Neuronal stem cell (in vitro differentiated cells): Measurements from ENCODE around the gene HIRIP3.

Experiments
- DNase-seq: peaks from one replicate; pipeline ENCODE4 v3.0.0-alpha.2; 2013; ENCODE audit warnings: low spot score
- H2AFZ ChIP-seq: one replicate; pipeline ENCODE4 v1.6.1; 2013; ENCODE audit warnings: mild to moderate bottlenecking, low read length, inconsistent platforms
- H2AK5ac ChIP-seq: 2 replicates; pipeline ENCODE4 v1.6.1; 2013; ENCODE audit warnings: low read depth, mild to moderate bottlenecking, inconsistent platforms, low read length, moderate library complexity, mixed read lengths
- H2BK120ac ChIP-seq: 2 replicates; pipeline ENCODE4 v1.6.1; 2013; ENCODE audit warnings: low read depth, mild to moderate bottlenecking, inconsistent platforms, low read length, moderate library complexity, mixed read lengths
- H2BK12ac ChIP-seq: one replicate; pipeline ENCODE4 v1.6.1; 2013; ENCODE audit warnings: low read length, inconsistent platforms
- H2BK15ac ChIP-seq: 2 replicates; pipeline ENCODE4 v1.6.1; 2013; ENCODE audit warnings: mild to moderate bottlenecking, low read length, inconsistent platforms, mixed read lengths
- H2BK5ac ChIP-seq: one replicate; pipeline ENCODE4 v1.6.1; 2013; ENCODE audit warnings: inconsistent platforms, mild to moderate bottlenecking, low read length, moderate library complexity
- H3K14ac ChIP-seq: one replicate; pipeline ENCODE4 v1.6.1; 2013; ENCODE audit warnings: low read length, inconsistent platforms
- H3K18ac ChIP-seq: 2 replicates; pipeline ENCODE4 v1.6.1; 2013; ENCODE audit warnings: low read length, inconsistent platforms
- H3K23ac ChIP-seq: 2 replicates; pipeline ENCODE4 v1.6.1; 2013; ENCODE audit warnings: low read depth, mild to moderate bottlenecking, mixed read lengths, low read length, inconsistent platforms; ENCODE audit not compliant: poor library complexity
- H3K27ac ChIP-seq: replicated peaks from 3 replicates; pipeline ENCODE4 v1.5.1; 2013; ENCODE audit warnings: low read length, inconsistent platforms
- H3K27me3 ChIP-seq, 3 experiments: 2 replicates each; pipeline ENCODE4 v1.6.1; 2013; ENCODE audit warnings: low read length in 3 of 3, mild to moderate bottlenecking in 2 of 3, inconsistent platforms in 1 of 3, low read depth in 1 of 3, mixed read lengths in 1 of 3, moderate library complexity in 1 of 3; ENCODE audit not compliant: control insufficient read depth in 3 of 3, insufficient read depth in 3 of 3
- H3K36me3 ChIP-seq, 2 donors: replicated peaks in 1 of 2; 2 replicates each; pipeline ENCODE4 v1.6.1; 2013; ENCODE audit warnings: low read length in 2 of 2; ENCODE audit not compliant: control insufficient read depth in 2 of 2, insufficient read depth in 2 of 2
- H3K4ac ChIP-seq: 2 replicates; pipeline ENCODE4 v1.6.1; 2013; ENCODE audit warnings: inconsistent platforms, mild to moderate bottlenecking, low read length, moderate library complexity
- H3K4me1 ChIP-seq, 2 donors: 1 replicate in 1 of 2; 2 replicates in 1 of 2; pipeline ENCODE4 v1.6.1; 2013; ENCODE audit warnings: low read length in 2 of 2, low read depth in 1 of 2; ENCODE audit not compliant: control insufficient read depth in 2 of 2, insufficient read depth in 1 of 2
- H3K4me2 ChIP-seq: one replicate; pipeline ENCODE4 v1.6.1; 2013; ENCODE audit warnings: mild to moderate bottlenecking, low read length, inconsistent platforms; ENCODE audit not compliant: insufficient read depth, poor library complexity, severe bottlenecking
- H3K4me3 ChIP-seq, 2 donors: 2 replicates each; pipeline ENCODE4 v1.5.1; 2013; ENCODE audit warnings: low read length in 2 of 2, mild to moderate bottlenecking in 2 of 2, inconsistent platforms in 1 of 2, moderate library complexity in 1 of 2
- H3K79me1 ChIP-seq: one replicate; pipeline ENCODE4 v1.6.1; 2013; ENCODE audit warnings: low read depth, mild to moderate bottlenecking, inconsistent platforms, low read length, moderate library complexity
- H3K9ac ChIP-seq: one replicate; pipeline ENCODE4 v1.6.1; 2013; ENCODE audit warnings: mild to moderate bottlenecking, low read depth, low read length, inconsistent platforms; ENCODE audit not compliant: poor library complexity
- H3K9me3 ChIP-seq, 2 donors: replicated peaks in 1 of 2; 2 replicates each; pipeline versions ENCODE3 to v1.6.1; 2013; ENCODE audit warnings: low read length in 2 of 2, mild to moderate bottlenecking in 2 of 2, inconsistent platforms in 1 of 2, low read depth in 1 of 2, mixed read lengths in 1 of 2, moderate library complexity in 1 of 2; ENCODE audit not compliant: control insufficient read depth in 2 of 2, insufficient read depth in 1 of 2
- H4K8ac ChIP-seq: one replicate; pipeline ENCODE4 v1.6.1; 2013; ENCODE audit warnings: low read depth, mild to moderate bottlenecking, inconsistent platforms, low read length, moderate library complexity
- H4K91ac ChIP-seq: one replicate; pipeline ENCODE4 v1.6.1; 2013; ENCODE audit warnings: low read length, low read depth, mild to moderate bottlenecking, inconsistent platforms; ENCODE audit not compliant: poor library complexity
- WGBS, 2 donors: extraction: QIAGEN DNeasy Blood & Tissue Kit; methylation state at CpG; one replicate each; pipeline ENCODE4 v1.1.7; 2013; ENCODE audit warnings: missing lambda C conversion rate in 2 of 2, mixed read lengths in 1 of 2; ENCODE audit not compliant: insufficient read length in 2 of 2, insufficient replicate concordance in 1 of 2; ENCODE audit errors: extremely low coverage in 2 of 2; 5-methylcytosine and 5-hydroxymethylcytosine counted together

The HIRIP3 gene

GRCh38 chr16:29990034-29990433 is 5.4 kb downstream of the HIRIP3 start:
- H3K9me3 ChIP-seq: no peaks in the 10 kb centered on the region
- no peak overlapping the region for H2BK120ac ChIP-seq
- no peaks in the 10 kb centered on the region for H3K27me3 ChIP-seq
- no peak overlapping the region for H3K4me3 ChIP-seq
- no peak overlapping the region for H3K4me2 ChIP-seq
- no peak overlapping the region for H4K91ac ChIP-seq
- no peak overlapping the region for H3K27ac ChIP-seq
- H2AFZ ChIP-seq: no peak overlapping the region
- H3K18ac ChIP-seq: no peak overlapping the region
- no peak overlapping the region for H3K4ac ChIP-seq
- DNase-seq: no peak
- no peak overlapping the region for H2BK5ac ChIP-seq
- no peak overlapping the region for H3K14ac ChIP-seq
- H3K79me1 ChIP-seq: no peaks in the 10 kb centered on the region
- H4K8ac ChIP-seq: no peak overlapping the region
- no CpG with 5 or more reads among the region's 2 CpGs for WGBS, 2 donors
- H3K23ac ChIP-seq: no peak overlapping the region
- no peak overlapping the region for H2AK5ac ChIP-seq
- peaks cover 49 to 92% of the 10 kb centered on the region in 2 donors for H3K36me3 ChIP-seq
- H2BK12ac ChIP-seq: no peak overlapping the region
- H3K9ac ChIP-seq: no peak overlapping the region
- H3K4me1 ChIP-seq: peaks cover 4 to 6% of the 10 kb centered on the region in 2 donors
- no peak overlapping the region for H2BK15ac ChIP-seq

- Histone ChIP-seq H2BK15ac (no peak overlapping the region), H3K4me3 (no peak overlapping the region), H3K23ac (no peak overlapping the region), H4K91ac (no peak overlapping the region), H3K9ac (no peak overlapping the region), H3K18ac (no peak overlapping the region), H4K8ac (no peak overlapping the region), H3K4me1 (no peaks in the 10 kb centered on the region), H3K79me1 (peaks cover 2% of the 10 kb centered on the region), H3K9me3 (no peaks in the 10 kb centered on the region), H3K27me3 (no peaks in the 10 kb centered on the region), H2BK12ac (no peak overlapping the region), H3K14ac (no peak overlapping the region), H2AK5ac (no peak overlapping the region), H3K4me2 (no peak overlapping the region), H2BK120ac (no peak overlapping the region), H2BK5ac (no peak overlapping the region), H2AFZ (no peak overlapping the region), H3K36me3 (peaks cover 56 to 100% of the 10 kb centered on the region in 2 donors), H3K27ac (no peak overlapping the region), H3K4ac (no peak overlapping the region)
- WGBS, 2 donors: no CpG with 5 or more reads among the region's 23 CpGs
- no peak for DNase-seq
Observed at GRCh38 chr16:29989111-29989858, 6.1 kb downstream of the HIRIP3 start.

GRCh38 chr16:29988346-29989075 is 6.9 kb downstream of the HIRIP3 start:
- Histone ChIP-seq H3K23ac (no peak overlapping the region), H3K18ac (no peak overlapping the region), H3K4me1 (no peaks in the 10 kb centered on the region), H2BK5ac (no peak overlapping the region), H2BK12ac (no peak overlapping the region), H3K79me1 (peaks cover 2% of the 10 kb centered on the region), H4K91ac (no peak overlapping the region), H2AFZ (no peak overlapping the region), H2AK5ac (no peak overlapping the region), H2BK120ac (no peak overlapping the region), H3K27ac (no peak overlapping the region), H3K9me3 (no peaks in the 10 kb centered on the region), H3K4me2 (no peak overlapping the region), H4K8ac (no peak overlapping the region), H3K4ac (no peak overlapping the region), H2BK15ac (no peak overlapping the region), H3K4me3 (no peak overlapping the region), H3K14ac (no peak overlapping the region), H3K36me3 (peaks cover 62 to 100% of the 10 kb centered on the region in 2 donors), H3K9ac (no peak overlapping the region), H3K27me3 (no peaks in the 10 kb centered on the region)
- DNase-seq: no peak
- WGBS, 2 donors: no CpG with 5 or more reads among the region's 17 CpGs

GRCh38 chr16:29987371-29988085 is 7.9 kb downstream of the HIRIP3 start:
- Histone ChIP-seq H3K4me3 (no peak overlapping the region), H4K91ac (no peak overlapping the region), H3K4me2 (no peak overlapping the region), H3K79me1 (peaks cover 2% of the 10 kb centered on the region), H2BK12ac (no peak overlapping the region), H3K18ac (no peak overlapping the region), H3K27ac (no peak overlapping the region), H2BK5ac (no peak overlapping the region), H3K27me3 (no peaks in the 10 kb centered on the region), H3K36me3 (peaks cover 64 to 100% of the 10 kb centered on the region in 2 donors), H3K9ac (no peak overlapping the region), H2BK15ac (no peak overlapping the region), H3K23ac (no peak overlapping the region), H4K8ac (no peak overlapping the region), H3K9me3 (no peaks in the 10 kb centered on the region), H3K4me1 (no peaks in the 10 kb centered on the region), H3K4ac (no peak overlapping the region), H2AFZ (no peak overlapping the region), H2AK5ac (no peak overlapping the region), H2BK120ac (no peak overlapping the region), H3K14ac (no peak overlapping the region)
- no peak for DNase-seq
- WGBS, 2 donors: no CpG with 5 or more reads among the region's 35 CpGs
